GM19238 (cell line): ENCODE data around the gene PLAGL1.
"Not testable (repeated sequence)": the region's sequence is repeated elsewhere in the genome, so short reads cannot be mapped to it uniquely, and the experiment has no call there.

Experiments used
- DNase-seq: peaks from one replicate; pipeline ENCODE4 v3.0.0; 2011; ENCODE audit warnings: low spot score; ENCODE audit not compliant: insufficient read length

PLAGL1 gene

GRCh38 chr6:144009628-144010027 is 1.6 kb upstream of the PLAGL1 start:
- DNase-seq = not testable (repeated sequence)

GRCh38 chr6:144008846-144009245 is 787 bp upstream of the PLAGL1 start:
- DNase-seq = no peak

- no peak for DNase-seq
Observed at GRCh38 chr6:144007478-144008119, 460 bp downstream of the PLAGL1 start.

- no peak for DNase-seq
Observed at GRCh38 chr6:144006736-144007477, 1.2 kb downstream of the PLAGL1 start.

GRCh38 chr6:143999406-143999805 is 8.7 kb downstream of the PLAGL1 start:
- no peak for DNase-seq

- DNase-seq = no peak
Observed at GRCh38 chr6:143998686-143999085, 9.4 kb downstream of the PLAGL1 start.

- no peak for DNase-seq
Observed at GRCh38 chr6:143993965-143994646, 14.0 kb downstream of the PLAGL1 start.

GRCh38 chr6:143992285-143992684 is 15.8 kb downstream of the PLAGL1 start:
- no peak for DNase-seq

GRCh38 chr6:143986463-143987065 is 21.5 kb downstream of the PLAGL1 start:
- DNase-seq = no peak

GRCh38 chr6:143984666-143985065 is 23.4 kb downstream of the PLAGL1 start:
- no peak for DNase-seq

- DNase-seq = no peak
Observed at GRCh38 chr6:143982968-143983367, 25.1 kb downstream of the PLAGL1 start.

GRCh38 chr6:143980921-143981320 is 27.1 kb downstream of the PLAGL1 start:
- DNase-seq = no peak

GRCh38 chr6:143976806-143977349 is 31.2 kb downstream of the PLAGL1 start:
- no peak for DNase-seq

- no peak for DNase-seq
Observed at GRCh38 chr6:143974089-143974488, 34.0 kb downstream of the PLAGL1 start.

GRCh38 chr6:143973097-143973966 is 34.7 kb downstream of the PLAGL1 start:
- no peak for DNase-seq

- DNase-seq = no peak
Observed at GRCh38 chr6:143971482-143972205, 36.4 kb downstream of the PLAGL1 start.

- DNase-seq = no peak
Observed at GRCh38 chr6:143970456-143971218, 37.4 kb downstream of the PLAGL1 start.

- no peak for DNase-seq
Observed at GRCh38 chr6:143969077-143969476, 39.0 kb downstream of the PLAGL1 start.

- no peak for DNase-seq
Observed at GRCh38 chr6:143967706-143968376, 40.2 kb downstream of the PLAGL1 start.
